Urothelium cell line (cell line): ENCODE results near the gene RNU1-2.
"Not testable (repeated sequence)": the region's sequence is repeated elsewhere in the genome, so short reads cannot be mapped to it uniquely, and the experiment has no call there.

ENCODE experiments used
- DNase-seq: peaks from one replicate; pipeline ENCODE4 v3.0.0; 2011; ENCODE audit warnings: low spot score, mixed read lengths
- FAIRE-seq: peaks from 2 replicates; lab custom pipeline; 2011; peaks lifted over from hg19 to GRCh38; lab: Jason Lieb, UNC

Gene RNU1-2

GRCh38 chr1:16905868-16906702 lies 10.3 kb downstream of the RNU1-2 start:
- DNase-seq (no peak), FAIRE-seq (no peak)

- no peak for FAIRE-seq
These were observed 11.1 kb downstream of the RNU1-2 start for GRCh38 chr1:16906873-16907272.

GRCh38 chr1:16907870-16908758 lies 12.3 kb downstream of the RNU1-2 start:
- no peak for DNase-seq
- FAIRE-seq: no peak

More at GRCh38 chr1:16906873-16907272, 11.1 kb downstream of the RNU1-2 start:
- DNase-seq: no peak

- DNase-seq: not testable (repeated sequence)
- peak; percentile 88 for FAIRE-seq
These were observed 16.3 kb downstream of the RNU1-2 start for GRCh38 chr1:16911851-16912721.

GRCh38 chr1:16912742-16913141 lies 17.0 kb downstream of the RNU1-2 start:
- not testable (repeated sequence) for FAIRE-seq, DNase-seq

- no peak for FAIRE-seq
- DNase-seq: no peak
These were observed 17.5 kb downstream of the RNU1-2 start for GRCh38 chr1:16913181-16913832.

GRCh38 chr1:16913833-16914662 lies 18.3 kb downstream of the RNU1-2 start:
- FAIRE-seq: peak; percentile 50
- peak; percentile 100 for DNase-seq

GRCh38 chr1:16914928-16915626 lies 19.3 kb downstream of the RNU1-2 start:
- DNase-seq: not testable (repeated sequence)

GRCh38 chr1:16915627-16915973 lies 19.8 kb downstream of the RNU1-2 start:
- DNase-seq (no peak), FAIRE-seq (no peak)

More at GRCh38 chr1:16914928-16915626, 19.3 kb downstream of the RNU1-2 start:
- not testable (repeated sequence) for FAIRE-seq

- not testable (repeated sequence) for DNase-seq, FAIRE-seq
These were observed 20.5 kb downstream of the RNU1-2 start for GRCh38 chr1:16916036-16916880.

GRCh38 chr1:16918371-16918770 lies 22.6 kb downstream of the RNU1-2 start:
- DNase-seq (no peak), FAIRE-seq (no peak)

- peak; percentile 81 for FAIRE-seq
- DNase-seq: not testable (repeated sequence)
These were observed 23.3 kb downstream of the RNU1-2 start for GRCh38 chr1:16918936-16919665.

GRCh38 chr1:16920951-16921350 lies 25.2 kb downstream of the RNU1-2 start:
- DNase-seq (no peak), FAIRE-seq (peak; percentile 96)

GRCh38 chr1:16921391-16922185 lies 25.8 kb downstream of the RNU1-2 start, which contains the start of gene CROCC:
TSS of gene CROCC (plus strand) at chr1:16921931. CDS start at chr1:16922019, 88 bp downstream.
- peak; percentile 77 for DNase-seq
- FAIRE-seq: peak; percentile 13

GRCh38 chr1:16922466-16922865 lies 26.7 kb downstream of the RNU1-2 start:
- DNase-seq: no peak
- no peak for FAIRE-seq

- no peak for DNase-seq
- FAIRE-seq: peak; percentile 83
These were observed 27.2 kb downstream of the RNU1-2 start for GRCh38 chr1:16922885-16923431.
